HG03139 (cell line): ENCODE data around the gene CEACAM4.
"Not testable (repeated sequence)": the region's sequence is repeated elsewhere in the genome, so short reads cannot be mapped to it uniquely, and the experiment has no call there.

Source experiments
- ATAC-seq: cut with Tn5 transposase; IDR thresholded peaks from one replicate; pipeline ENCODE4 v1.9.1; 2021; ENCODE audit not compliant: unreplicated experiment

The CEACAM4 gene

DNA sequence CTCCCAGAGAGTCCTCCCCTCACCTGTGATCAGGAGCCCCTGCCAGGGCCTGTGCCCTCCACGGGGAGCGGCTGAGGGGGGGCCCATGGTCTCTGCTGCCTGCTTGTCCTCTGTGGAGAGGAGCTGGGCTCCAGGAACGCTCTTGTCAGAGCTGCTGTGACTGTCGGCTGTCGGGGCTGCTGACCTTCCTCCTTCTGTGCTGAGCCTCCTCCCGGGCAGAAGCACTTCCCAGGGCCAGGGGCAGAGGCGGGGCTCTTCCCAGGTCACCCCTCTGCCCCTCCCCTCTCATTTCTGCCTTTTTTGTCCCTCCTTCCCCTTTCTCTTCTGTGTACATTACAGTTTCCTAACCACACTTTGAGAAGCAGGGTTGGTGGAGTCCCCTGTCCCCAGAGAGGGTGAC lies at the start of gene CEACAM4:
Gene CEACAM4 (minus strand): TSS at position 198 of the 400 bp plus-strand sequence. CDS start 111 bp downstream, at position 87.
- ATAC-seq, result no peak

GRCh38 chr19:41671486-41671885 lies 44.6 kb upstream of the CEACAM4 start:
- no peak for ATAC-seq

DNA sequence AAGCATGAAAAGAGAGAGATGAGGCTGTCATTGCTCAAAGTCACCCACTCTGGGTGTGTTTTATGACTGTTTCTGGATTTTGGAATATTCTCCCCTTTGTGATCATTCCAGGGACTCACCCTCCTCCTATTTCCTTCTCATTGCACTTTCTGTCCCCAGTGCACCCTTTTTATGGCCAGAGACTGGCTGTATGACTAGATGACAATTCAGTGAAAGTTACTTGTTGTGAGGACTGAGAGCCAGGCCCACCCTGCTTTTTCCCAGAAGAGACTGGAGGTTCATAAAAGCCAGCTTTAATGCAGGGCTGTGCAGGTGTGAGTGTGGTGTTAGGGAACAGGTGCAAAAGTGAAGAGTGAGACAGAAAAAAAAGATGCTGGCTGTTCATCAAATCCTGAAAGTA lies 43.9 kb upstream of the CEACAM4 start:
- no peak for ATAC-seq

DNA sequence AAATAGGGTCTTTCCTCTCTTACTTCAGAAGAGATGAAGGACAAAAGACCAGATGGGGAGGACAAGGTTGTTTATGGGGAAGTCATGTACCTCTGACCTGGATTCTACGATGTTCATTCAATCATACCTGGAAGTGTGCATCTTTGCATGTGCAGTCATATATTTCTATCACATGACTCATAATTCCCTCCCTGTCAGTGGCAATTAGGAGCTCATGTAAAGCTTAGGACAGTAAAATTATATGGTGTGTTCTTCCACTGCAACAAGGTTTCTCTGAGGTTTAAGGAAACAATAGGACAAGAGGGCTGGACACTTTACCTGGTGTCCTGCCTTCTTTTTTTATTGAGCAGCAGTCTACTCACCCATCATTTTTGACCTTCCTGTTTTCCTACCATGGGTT lies 41.4 kb upstream of the CEACAM4 start:
- ATAC-seq, result no peak

DNA sequence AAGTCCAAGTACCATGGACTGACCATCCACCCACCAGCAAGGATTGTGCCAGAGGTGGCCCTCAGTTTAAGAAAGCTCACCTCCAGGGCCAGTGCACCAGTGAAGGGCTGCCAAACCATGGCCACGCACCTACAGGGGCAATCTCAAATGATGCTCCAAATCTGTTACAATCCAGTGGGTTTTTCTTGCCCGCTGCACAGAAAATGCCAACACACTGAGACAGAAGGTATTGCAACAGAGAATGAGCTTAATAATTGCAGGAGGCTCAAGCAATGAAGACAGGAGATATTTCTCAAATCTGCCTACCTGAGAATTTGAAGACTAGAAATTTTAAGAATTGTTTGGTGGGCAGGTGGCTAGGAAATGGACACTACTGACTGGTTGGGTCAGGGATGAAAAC lies 39.2 kb upstream of the CEACAM4 start:
- ATAC-seq, result no peak

DNA sequence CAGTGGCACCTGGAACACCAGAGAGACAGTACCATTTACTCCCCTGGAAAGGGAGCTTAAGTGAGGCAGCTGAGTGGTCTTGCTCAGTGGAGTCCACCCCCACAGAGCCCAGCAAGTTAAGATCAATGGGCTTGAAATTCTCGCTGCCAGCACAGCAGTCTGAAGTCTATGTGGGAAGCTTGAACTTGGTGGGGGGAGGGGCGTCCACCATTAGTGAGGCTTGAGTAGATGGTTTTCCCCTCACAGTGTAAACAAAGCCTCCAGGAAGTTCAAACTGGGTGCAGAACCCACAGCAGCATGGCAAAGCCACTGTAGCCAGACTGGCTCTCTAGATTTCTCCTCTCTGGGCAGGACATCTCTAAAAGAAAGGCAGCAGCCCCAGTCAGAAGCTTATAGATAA lies 30.3 kb upstream of the CEACAM4 start:
- ATAC-seq, result no peak

GRCh38 chr19:41656756-41657155 lies 29.9 kb upstream of the CEACAM4 start:
- not testable (repeated sequence) for ATAC-seq

- ATAC-seq, result no peak
Measured at GRCh38 chr19:41652250-41652649, 25.4 kb upstream of the CEACAM4 start.

GRCh38 chr19:41649827-41650226 lies 23.0 kb upstream of the CEACAM4 start:
- no peak for ATAC-seq

- no peak for ATAC-seq
Measured at GRCh38 chr19:41646589-41647204, 19.8 kb upstream of the CEACAM4 start.

GRCh38 chr19:41641879-41642485 lies 15.1 kb upstream of the CEACAM4 start:
- ATAC-seq, result no peak

GRCh38 chr19:41638641-41639081 lies 11.8 kb upstream of the CEACAM4 start:
- ATAC-seq, result no peak

GRCh38 chr19:41637484-41637883 lies 10.6 kb upstream of the CEACAM4 start:
- ATAC-seq, result no peak

DNA sequence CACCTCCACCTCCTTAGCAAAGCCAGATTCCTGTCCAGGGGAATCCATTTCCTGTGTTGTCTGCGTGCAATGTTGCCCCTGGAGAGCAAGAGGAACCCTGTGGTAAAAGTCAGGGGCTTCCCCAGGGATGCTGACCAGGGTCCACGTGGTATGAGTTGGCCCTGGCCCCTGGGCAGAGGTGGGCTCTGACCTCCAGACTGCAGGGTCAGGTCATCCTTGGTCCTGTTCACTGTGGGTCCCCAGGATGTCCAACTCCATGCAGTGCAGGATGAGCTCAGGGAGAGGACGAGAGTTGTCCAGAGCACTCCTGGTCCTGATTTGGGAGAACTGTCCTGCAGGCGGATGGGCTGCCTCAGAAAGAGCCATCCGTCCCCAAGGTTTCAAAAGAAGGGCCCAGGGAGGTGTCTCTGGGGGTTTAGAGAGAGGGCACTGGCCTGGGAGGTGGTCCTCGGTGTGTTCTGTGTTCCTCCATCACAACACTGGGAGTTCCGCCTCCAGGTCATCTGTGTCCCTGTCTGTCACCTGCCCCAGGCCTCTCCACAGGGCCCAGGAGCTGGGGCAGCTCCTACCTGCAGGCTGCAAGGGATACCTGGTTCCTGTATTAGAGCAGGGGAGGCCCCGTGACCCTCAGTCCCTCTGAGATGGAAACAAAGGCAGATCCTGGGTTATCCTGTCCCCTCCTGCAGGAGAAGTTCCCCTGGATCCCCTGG lies 1.2 kb upstream of the CEACAM4 start:
- ATAC-seq, result no peak

DNA sequence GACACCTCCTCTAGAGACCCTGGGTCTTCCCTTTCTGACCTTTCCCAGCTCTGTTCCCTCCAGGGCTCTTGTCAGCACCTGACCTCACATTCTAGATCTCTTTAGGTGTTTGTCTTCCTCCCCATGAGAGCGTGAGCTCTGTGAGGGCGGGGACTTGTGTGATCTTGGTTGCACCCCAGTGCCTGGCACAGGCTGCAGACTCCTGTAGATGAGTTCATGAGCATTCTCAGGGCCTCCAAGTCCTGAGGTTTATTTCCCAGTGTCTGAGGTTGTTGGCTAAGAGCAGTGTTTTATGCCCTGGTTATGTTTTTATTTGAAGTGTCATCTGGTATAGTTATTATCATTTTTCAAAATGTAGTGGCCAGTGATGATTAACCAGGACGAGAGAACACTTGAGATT lies 596 bp downstream of the CEACAM4 start:
- no peak for ATAC-seq

DNA sequence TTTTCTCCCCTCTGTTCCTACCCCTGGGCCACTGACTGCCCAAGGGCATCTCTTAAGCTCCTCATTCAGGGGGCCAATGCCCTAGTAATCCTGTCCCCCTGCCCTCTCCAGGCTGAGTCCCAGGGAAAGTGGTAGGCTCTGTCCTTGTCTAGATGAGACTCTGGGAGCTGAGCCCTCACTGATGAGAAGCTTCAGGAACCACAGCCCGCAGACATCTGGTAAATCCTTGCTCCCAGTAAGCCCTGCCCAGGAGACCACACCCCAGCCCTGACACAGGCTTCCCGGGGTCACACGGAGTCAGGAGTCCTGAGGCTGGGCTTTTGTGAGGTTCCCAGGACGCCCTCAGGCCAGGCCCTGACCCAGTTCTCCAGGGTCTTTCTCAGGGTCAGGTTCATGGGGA lies 1.9 kb downstream of the CEACAM4 start:
- no peak for ATAC-seq

- no peak for ATAC-seq
Measured at GRCh38 chr19:41624515-41624914, 2.4 kb downstream of the CEACAM4 start.

- no peak for ATAC-seq
Measured at GRCh38 chr19:41623360-41623759, 3.5 kb downstream of the CEACAM4 start.

DNA sequence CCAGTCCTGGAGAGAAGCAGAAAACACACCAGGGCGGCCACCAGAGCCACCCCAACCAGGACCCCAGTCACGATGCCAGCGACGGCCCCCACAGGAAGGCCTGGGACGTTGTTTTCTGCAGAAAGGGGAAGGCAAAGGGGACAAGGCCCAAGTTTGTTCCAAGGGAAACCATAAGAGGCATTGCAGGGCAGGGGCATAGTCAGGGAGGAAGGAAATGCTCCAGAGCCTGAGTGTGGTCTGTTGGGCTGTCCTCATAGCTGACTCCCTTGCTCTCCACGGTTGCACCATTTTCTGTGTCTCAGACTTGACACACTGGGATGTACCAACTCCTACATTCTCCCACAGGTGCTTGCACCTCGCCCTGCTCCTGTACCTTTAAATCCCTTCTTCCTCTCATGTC lies 5.2 kb downstream of the CEACAM4 start:
- ATAC-seq, result no peak

DNA sequence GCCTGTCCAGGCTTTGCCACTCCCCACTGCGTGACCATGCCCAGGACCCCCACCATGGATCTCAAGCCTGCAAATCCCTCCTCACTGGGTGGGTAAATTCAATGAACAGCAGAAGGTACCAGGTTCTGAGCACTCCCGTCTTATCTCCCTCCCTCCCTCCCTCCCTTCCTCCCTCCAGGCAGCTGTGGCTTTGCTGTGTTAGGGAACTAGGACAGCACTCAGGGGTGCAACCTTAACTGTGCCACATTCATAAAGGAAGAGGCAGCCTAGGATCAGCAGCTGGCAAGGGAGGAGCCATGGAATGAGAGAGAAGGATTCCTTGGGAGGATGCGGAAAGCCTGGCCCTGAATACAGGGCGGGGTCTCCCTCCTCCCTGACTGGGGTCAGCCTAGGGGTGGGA lies 5.6 kb downstream of the CEACAM4 start:
- ATAC-seq, result no peak

DNA sequence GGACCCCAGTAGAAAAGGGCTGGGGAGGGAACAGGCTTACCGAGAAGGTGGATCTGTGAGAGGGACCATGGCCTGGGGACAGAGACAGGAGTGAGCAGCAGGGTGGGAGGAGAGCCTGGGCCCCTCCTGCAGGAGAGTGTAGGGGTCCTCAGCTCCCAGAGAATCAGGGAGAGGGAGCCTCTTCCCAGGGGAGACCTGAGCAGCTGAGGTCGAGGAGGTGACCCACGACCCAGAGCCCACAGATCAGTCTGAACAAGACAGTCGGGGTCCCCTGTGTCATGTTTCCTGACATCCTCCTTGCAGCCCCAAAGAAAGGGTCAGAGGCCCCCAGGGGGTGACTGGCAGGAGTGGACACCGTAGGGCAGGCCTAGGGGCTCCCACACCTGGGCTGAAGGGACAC lies 6.7 kb downstream of the CEACAM4 start:
- no peak for ATAC-seq

DNA sequence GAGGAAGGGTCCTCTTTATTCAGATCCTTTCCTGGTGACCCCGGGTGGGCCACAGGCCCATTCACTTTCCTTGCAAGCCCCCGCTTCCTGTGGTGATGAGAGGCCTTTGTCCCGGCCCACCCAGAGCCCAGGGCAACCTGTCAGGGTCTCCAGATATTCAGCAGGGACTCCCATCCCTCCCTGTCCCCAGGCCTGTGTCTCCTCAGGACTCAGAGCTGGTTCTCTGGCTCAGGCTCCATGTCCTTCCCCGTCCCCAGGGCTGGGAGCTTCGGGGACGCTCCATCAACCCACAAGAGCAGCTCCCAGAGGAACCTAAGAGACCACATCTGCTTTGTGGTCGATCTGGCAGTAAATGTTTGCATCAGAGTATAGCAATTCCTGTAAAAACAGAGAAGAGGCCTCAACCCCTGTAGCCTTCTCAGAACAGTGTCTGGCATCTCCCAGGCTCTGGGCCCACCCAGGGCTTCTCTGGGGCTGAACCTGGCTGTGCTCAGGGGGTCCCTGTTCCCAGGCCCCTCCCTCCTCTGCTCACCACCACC lies 7.8 kb downstream of the CEACAM4 start:
- ATAC-seq, result no peak
